ENCODE measurements around the gene TMEFF1. TPM values are rescaled to one million over a fixed set of nuclear protein-coding genes. Genes with fewer than 3 reads are reported as not detected.

The TMEFF1 gene, protein sequence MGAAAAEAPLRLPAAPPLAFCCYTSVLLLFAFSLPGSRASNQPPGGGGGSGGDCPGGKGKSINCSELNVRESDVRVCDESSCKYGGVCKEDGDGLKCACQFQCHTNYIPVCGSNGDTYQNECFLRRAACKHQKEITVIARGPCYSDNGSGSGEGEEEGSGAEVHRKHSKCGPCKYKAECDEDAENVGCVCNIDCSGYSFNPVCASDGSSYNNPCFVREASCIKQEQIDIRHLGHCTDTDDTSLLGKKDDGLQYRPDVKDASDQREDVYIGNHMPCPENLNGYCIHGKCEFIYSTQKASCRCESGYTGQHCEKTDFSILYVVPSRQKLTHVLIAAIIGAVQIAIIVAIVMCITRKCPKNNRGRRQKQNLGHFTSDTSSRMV
- total RNA-seq (2022; extraction: Qiagen RNA extraction; ENCODE audit: low read depth) = 0.37 to 1.2 TPM (median 1.1 TPM) in 5 replicates

DNA sequence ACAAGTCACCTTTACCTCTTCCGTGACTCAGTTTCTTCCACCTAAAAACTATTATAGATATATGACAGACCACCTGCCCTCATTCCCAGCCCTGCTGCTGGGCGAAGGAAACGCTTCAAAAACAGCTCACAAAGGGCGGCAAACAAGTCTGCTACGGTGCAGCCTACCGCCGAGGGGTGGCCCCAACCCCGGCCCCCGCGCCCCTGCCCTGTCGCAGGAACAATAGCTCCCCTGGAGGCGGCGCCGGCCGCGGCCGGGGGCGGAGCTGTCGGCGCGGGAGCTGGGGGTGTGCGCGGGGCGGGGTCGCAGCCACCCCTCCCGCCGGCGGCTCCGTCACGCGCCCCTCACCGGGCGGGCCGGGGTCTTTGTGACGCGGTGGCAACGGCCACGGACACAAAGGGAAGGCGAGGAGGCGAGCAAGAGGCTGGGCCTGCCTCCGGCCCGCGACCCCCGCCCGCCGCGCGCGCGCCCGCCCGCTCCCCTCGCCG, at the start of gene TMEFF1:
TMEFF1 (plus strand) TSS at position 362 of the 488 bp plus-strand sequence. CDS start 396 bp downstream, outside the sequence.

DNA sequence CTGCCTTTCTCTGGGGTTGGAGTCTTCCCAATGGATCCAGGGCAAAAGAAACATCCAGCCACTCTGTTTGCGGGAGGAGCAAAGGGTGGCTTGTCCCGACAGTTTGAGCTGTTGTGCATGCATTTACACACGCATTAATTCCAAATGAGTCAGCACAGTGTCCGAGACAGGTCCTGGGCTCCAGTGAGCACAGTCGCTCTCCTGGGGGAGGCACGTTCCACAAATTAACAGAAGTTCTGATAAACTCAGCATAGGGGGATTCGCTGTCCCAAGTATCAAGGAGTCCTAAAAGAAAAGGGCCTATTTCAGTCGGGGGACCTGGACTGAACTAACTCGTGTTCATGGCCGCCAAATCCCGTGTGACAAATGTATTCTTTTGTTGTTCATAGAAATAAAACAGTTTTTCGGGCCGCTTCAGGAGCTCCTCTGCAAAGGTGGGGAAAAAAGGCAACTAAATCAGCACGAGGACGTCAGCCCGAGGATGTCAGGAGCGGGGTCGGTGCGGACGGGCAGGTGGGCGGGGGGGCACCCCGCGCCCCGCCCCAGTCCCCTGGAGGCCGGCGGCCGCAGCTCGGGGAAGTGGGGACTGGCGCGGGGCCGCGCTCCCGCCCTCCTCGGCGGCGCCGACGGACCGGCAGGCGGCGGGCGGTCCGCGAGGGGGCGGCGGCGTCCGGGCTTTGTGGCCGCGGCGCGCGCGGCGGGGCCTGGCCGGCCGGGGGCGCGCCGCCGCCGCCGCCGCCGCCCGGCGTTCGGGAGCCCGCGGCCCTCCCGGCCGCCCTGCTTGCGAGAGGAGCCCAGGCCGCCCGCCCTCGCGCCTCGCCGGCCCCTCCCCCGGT, 46.2 kb upstream of the TMEFF1 start, which contains the start of gene MSANTD3:
MSANTD3 (plus strand) TSS at position 614 of the 836 bp plus-strand sequence. CDS start 14,796 bp downstream, outside the sequence.

DNA sequence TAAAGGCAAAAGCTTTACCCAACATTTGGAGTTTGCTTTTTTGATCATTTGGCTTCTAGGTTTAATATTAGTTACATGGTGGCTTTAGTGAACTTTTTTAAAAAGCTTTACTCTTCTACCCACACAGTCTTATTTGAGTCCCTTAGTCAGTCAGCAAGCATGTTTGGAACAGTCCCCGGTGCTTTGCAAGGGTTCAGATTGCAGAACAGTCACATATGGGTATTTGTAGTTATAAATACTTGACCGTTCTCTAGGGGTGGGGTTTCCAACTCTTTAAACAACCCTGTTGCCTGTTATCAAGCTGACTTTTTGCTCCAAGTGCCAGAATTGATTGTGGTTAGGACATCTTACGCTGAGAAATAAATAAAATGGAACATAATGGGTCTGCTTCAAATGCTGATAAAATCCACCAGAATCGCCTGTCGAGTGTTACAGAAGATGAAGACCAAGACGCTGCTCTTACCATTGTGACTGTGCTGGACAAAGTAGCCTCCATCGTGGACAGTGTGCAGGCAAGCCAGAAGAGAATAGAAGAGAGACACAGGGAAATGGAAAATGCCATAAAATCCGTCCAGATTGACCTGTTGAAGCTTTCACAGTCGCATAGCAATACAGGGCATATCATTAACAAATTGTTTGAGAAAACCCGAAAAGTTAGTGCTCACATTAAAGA, 105.0 kb downstream of the TMEFF1 start, which contains the start of gene CAVIN4:
CAVIN4 (plus strand) TSS at position 304 of the 673 bp plus-strand sequence; CDS start at position 369, 65 bp downstream.

Other genes with a start within 250 kb of the TMEFF1 start
- gene TEX10, start 120.2 kb upstream of the TMEFF1 start, total RNA-seq (2022; extraction: Qiagen RNA extraction; ENCODE audit: low read depth) = 25.2 to 31.0 TPM (median 26.5 TPM) in 5 replicates
- 66.4 to 85.8 TPM (median 71.2 TPM) in 5 replicates for gene MSANTD3, start 46.0 kb upstream of the TMEFF1 start, total RNA-seq (2022; extraction: Qiagen RNA extraction; ENCODE audit: low read depth)
- gene CAVIN4, start 104.9 kb downstream of the TMEFF1 start, total RNA-seq (2022; extraction: Qiagen RNA extraction; ENCODE audit: low read depth) = 0.38 to 0.86 TPM (median 0.56 TPM) in 5 replicates

All from A549 treated with ZK216348 at 1 μM for 4 hours (cell line).